ENCODE data around the gene CALY. TPM values are rescaled to one million over a fixed set of nuclear protein-coding genes. Genes with fewer than 3 reads are reported as not detected.
"Not testable (repeated sequence)": the region's sequence is repeated elsewhere in the genome, so short reads cannot be mapped to it uniquely, and the experiment has no call there.

Gene CALY, protein sequence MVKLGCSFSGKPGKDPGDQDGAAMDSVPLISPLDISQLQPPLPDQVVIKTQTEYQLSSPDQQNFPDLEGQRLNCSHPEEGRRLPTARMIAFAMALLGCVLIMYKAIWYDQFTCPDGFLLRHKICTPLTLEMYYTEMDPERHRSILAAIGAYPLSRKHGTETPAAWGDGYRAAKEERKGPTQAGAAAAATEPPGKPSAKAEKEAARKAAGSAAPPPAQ
- not detected for total RNA-seq (ENCODE audit: insufficient read depth, low replicate concordance)

DNA sequence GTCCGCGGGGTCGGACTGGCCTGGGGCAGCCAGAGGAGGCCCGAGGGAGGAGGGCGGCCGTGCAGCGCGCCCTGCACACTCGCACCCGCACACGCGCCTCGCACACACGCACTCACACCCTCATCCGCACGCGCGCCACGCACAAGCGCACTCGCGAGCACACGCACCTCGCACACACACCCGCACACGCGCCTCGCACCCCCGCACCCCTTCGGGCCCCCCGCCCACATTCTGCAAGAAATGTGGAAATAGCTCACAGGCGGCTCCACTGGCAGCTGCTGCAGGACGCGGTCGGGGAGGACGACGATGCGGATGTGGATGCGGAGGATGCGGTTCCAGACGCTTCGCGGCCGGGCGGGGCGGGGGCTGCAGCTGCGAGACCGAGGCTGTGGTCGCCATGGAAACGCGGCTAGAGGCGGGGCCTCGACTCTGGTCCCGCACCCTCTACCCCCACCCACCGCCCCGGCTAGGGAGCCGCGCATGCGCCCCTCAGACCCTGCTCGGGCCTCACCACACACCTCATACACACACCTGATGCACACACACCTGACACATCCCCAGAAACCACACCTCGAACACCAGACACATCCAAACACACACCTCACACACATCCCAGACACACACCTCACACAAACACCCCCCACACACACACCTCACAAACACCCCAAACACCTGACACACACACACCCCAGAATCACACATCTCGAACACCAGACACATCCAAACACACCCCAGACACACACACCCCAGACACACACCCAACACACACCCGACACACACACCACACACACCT lies at the start of gene CALY:
Gene CALY (minus strand): TSS at position 320 of the 793 bp plus-strand sequence. CDS start 7,907 bp downstream, outside the sequence.
- DNase-seq (ENCODE audit: low spot score): no peak

DNA sequence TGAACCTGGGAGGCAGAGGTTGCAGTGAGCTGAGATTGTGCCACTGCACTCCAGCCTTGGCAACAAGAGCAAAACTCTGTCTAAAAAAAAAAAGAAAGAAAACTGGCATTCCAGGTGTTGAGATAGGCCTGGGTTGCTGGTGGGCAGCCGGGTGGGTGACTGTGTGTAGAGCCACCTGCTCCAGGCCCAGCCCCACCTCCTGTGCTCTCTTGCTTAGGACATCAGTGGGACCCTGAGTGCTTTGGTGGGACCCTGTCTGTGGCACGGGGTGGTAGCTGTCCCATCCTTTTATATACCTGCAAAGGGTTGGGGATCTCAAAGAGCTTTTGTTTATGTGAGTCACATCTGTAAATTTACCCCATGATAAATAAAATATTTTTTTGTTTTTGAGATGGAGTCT lies 48.5 kb upstream of the CALY start:
- DNase-seq (ENCODE audit: low spot score): no peak

- DNase-seq (ENCODE audit: low spot score): no peak
These were observed 47.4 kb upstream of the CALY start for GRCh38 chr10:133384071-133384470.

GRCh38 chr10:133383551-133383950 lies 46.9 kb upstream of the CALY start:
- no peak for DNase-seq (ENCODE audit: low spot score)

GRCh38 chr10:133381036-133381435 lies 44.3 kb upstream of the CALY start:
- DNase-seq (ENCODE audit: low spot score): no peak

DNA sequence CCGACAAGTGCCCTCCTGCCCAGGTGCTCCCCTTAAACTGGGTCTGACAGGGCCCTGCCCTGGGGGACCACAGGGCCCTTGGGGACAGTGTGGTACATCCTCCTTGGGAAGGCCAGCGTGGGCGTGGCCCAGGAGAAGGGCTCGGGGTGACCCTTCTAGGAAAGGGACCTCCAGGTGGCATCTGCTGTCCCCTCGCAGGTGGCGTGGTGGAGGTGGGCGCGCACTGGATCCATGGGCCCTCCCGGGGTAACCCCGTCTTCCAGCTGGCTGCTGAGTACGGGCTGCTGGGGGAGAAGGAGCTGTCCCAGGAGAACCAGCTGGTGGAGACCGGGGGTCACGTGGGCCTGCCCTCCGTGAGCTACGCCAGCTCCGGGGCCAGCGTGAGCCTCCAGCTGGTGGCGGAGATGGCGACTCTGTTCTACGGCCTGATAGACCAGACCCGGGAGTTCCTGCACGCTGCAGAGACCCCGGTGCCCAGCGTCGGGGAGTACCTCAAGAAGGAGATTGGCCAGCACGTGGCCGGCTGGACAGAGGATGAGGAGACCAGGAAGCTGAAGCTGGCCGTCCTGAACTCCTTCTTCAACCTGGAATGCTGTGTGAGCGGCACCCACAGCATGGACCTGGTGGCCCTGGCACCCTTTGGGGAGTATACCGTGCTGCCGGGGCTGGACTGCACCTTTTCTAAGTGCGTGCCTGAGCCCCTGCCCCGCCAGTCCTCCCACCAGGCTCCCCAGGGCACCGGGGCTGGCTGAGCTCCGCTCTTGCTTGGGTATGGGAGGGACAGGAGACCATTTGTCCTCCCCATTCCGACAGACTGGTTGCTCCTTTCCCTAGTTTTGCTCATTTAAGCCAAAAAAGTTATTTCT lies 43.3 kb upstream of the CALY start:
- no peak for DNase-seq (ENCODE audit: low spot score)

DNA sequence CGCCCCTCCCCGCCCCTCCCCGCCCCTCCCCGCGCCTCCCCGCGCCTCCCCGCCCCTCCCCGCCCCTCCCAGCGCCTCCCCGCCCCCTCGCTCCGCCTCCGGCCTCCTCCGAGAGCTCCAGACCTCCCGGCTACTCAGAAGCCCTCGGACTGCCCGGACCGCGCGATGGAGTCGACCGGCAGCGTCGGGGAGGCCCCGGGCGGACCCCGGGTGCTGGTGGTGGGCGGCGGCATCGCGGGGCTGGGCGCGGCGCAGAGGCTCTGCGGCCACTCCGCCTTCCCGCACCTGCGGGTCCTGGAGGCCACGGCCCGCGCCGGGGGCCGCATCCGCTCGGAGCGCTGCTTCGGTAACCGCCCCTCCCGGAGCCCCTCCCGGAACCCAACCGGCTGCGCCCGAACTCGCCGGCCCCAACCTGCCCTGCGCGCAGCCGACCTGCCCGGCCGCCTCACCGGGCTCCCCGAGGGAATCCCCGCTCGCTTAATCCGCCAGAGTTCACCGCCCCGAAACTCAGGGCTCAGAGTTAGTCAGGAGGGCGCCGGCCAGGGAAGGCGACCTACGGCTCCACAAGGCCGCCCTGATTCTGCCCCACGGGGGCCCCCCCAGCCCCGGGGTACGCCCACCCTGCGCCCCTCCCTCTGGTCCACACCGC lies 42.6 kb upstream of the CALY start, which contains the start of gene PAOX:
Gene PAOX (plus strand): TSS at position 111 of the 649 bp plus-strand sequence. CDS start 55 bp downstream, at position 166.
- peak; percentile 66 for DNase-seq (ENCODE audit: low spot score)

- DNase-seq (ENCODE audit: low spot score): peak; percentile 77
These were observed 41.8 kb upstream of the CALY start for GRCh38 chr10:133378251-133379096.

DNA sequence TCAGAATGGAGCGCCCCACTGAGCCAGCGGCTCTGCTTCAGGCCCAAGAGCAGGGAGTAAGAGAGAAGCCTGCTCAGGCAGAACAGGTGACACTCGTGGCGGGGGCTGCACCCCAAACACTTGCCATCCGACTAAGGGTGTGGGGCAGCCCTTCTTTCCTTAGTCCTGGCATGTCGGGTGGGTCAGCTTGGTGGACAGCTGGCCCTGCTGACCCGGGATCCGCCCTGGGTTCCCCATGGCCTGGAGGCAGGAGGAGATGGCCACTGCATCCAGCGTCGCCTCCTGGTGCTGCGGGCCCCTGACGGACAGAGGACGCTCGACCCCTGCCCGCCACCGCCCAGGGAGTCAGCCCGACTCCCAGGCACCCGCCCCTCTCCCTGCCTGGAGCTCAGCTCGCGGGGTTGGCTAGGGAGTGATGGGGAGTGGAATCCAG lies 41.1 kb upstream of the CALY start:
- DNase-seq (ENCODE audit: low spot score): no peak

DNA sequence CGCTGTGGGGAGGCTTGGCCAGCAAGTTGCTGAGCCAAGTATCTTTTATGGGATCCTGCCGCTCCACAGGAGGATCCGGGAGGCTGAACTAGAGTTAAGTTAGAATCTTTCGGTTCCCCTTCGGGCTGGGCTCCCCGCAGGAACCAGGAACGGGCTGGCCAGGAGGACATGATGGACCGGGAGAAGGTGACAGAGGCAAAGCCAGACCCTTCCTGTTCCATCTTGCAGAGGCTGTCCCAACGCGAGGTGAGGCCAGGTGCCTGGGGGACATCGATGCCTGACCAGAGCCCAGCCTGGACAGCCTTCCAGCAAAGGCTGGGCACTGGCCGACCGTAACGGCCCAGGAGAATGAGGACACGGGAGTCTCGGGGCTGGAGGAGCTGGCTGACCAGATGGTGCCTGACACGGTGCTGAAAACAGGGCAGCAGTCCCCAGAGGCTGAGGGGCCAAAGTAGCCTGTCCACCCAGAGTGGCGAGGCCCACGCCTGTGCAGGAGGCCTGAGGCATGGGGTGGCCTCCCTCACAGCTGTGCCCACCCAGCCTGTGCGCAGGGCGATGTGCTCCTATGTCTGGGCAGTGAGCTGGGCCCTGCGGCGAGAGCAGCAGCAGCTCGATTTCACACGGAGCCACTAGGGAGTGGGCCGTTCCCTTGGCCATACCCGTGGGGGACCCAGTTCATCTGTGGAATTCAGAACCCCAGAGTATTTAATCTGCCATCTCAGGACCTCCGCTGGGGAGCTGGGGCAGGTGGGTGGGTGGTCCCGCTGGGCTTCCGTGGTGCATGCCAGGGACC lies 40.5 kb upstream of the CALY start:
- DNase-seq (ENCODE audit: low spot score): no peak

DNA sequence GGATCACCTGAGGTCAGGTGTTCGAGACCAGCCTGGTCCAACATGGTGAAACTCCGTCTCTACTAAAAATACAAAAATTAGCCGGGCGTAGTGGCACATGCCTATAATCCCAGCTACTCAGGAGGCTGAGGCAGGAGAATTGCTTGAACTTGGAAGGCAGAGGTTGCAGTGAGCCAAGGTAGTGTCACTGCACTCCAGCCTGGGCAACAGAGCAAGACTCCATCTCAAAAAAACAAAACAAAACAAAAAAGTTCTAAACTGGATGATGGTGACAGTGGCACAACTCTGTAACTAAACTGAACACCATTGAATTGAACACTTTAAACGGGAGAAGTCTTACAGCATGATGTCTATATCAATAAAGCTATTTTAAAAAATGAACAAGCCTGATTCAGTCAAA lies 39.5 kb upstream of the CALY start:
- DNase-seq (ENCODE audit: low spot score): not testable (repeated sequence)

GRCh38 chr10:133375357-133376115 lies 38.8 kb upstream of the CALY start:
- no peak for DNase-seq (ENCODE audit: low spot score)

- peak; percentile 97 for DNase-seq (ENCODE audit: low spot score)
These were observed 36.7 kb upstream of the CALY start, which contains the start of gene ECHS1 for GRCh38 chr10:133373174-133374090. TSS of gene ECHS1 (minus strand) at chr10:133373354. CDS start at chr10:133373333, 21 bp downstream.

GRCh38 chr10:133372507-133372906 lies 35.8 kb upstream of the CALY start:
- DNase-seq (ENCODE audit: low spot score): no peak

GRCh38 chr10:133370030-133370786 lies 33.5 kb upstream of the CALY start:
- no peak for DNase-seq (ENCODE audit: low spot score)

DNA sequence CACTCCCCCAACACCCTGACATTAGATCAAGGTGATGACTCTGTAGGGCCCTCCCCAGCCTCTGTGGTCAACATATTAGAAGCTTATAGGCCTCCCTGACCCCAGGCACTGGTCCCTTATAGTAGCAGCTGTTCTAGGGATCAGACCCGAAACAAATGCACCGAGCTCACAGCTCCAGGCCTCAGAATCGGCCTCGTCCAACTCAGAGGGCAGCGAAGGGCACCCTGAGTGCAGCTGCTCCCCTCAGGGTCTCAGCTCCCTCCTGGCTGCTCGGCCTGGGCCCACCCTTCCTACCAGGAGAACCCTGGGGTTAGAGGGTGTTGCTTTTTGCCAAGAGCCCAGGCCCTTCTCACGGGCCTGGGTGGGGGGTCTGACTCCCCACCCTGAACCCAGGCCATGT lies 31.5 kb upstream of the CALY start:
- no peak for DNase-seq (ENCODE audit: low spot score)

DNA sequence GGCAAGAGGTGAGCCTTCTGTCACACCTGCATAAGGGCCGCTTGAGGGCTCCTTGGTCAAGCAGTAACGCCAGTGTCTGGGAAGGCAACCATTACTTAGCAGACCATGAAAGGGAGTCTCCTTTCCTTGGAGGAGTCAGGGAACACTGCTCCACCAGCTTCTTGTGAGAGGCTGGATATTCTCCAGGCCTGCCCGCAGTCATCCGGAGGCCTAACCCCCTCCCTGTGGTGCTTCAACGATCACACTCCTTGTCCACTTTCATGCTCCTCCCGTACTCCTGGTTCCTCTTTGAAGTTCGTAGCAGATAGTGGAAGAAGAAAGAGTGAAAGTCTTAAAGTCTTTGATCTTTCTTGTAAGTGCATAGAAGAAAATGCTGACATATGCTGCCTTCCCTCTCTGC lies 30.8 kb upstream of the CALY start:
- DNase-seq (ENCODE audit: low spot score): not testable (repeated sequence)

Data from umbilical cord (tissue), 2 donors.